HepG2 (cell line): ENCODE data around the gene PALM3. TPM values are rescaled to one million over a fixed set of nuclear protein-coding genes. Genes with fewer than 3 reads are reported as not detected.

ENCODE experiments used
- ATAC-seq: fragments of 200-7000 bp; cut with Tn5 transposase; 3 replicates; pipeline ENCODE4 v1.9.1; 2020; ENCODE audit warnings: mild to moderate bottlenecking, moderate library complexity
- BruUV-seq: library from RNA; stranded (reverse); fragments of 400-500 nt; replicated peaks from 2 replicates; lab custom pipeline; 2021; lab: Mats Ljungman, UMichigan
- CTCF ChIA-PET: fragments of 300-600 bp; formaldehyde crosslinking; extraction: SDS; loops from one replicate; lab custom pipeline; 2021; ENCODE audit warnings: low total read pairs, inconsistent platforms, low intra/inter-chr PET ratio; lab: Yijun Ruan, JAX
- POLR2A ChIA-PET: fragments of 350-600 bp; sonication (Branson Sonifier 250); formaldehyde crosslinking; loops from one replicate; lab custom pipeline; 2020; ENCODE audit warnings: antibody characterized with exemption, inconsistent platforms; lab: Yijun Ruan, JAX
- DNase-seq: peaks from one replicate; pipeline ENCODE4 v3.0.0-alpha.2; 2015; ENCODE audit warnings: low spot score
- FAIRE-seq: peaks from 3 replicates; lab custom pipeline; 2011; peaks lifted over from hg19 to GRCh38; lab: Jason Lieb, UNC
- H2AFZ ChIP-seq: one replicate; pipeline ENCODE4 v1.6.1; 2011; ENCODE audit warnings: low read length, inconsistent platforms
- H3K27ac ChIP-seq: fragments of 300-600 bp; 3 replicates; pipeline ENCODE4 v1.8.0; 2011; ENCODE audit warnings: mixed run types, mild to moderate bottlenecking, mixed read lengths, low read length, inconsistent platforms; ENCODE audit not compliant: insufficient read depth; ENCODE audit errors: extremely low read length
- H3K27me3 ChIP-seq, 2 experiments: fragments of 200-600 bp in 1 of 2; 2 replicates in 1 of 2; 3 replicates in 1 of 2; pipeline versions ENCODE4 v1.6.0 to v1.8.0; 2011; ENCODE audit warnings: low read length in 2 of 2, mild to moderate bottlenecking in 2 of 2, moderate library complexity in 2 of 2, inconsistent platforms in 1 of 2; ENCODE audit not compliant: insufficient read depth in 2 of 2, control insufficient read depth in 1 of 2
- H3K36me3 ChIP-seq, 2 experiments: fragments of 200-600 bp in 1 of 2; replicated peaks in 1 of 2; 2 replicates in 1 of 2; 3 replicates in 1 of 2; pipeline versions ENCODE4 v1.5.1 to v1.8.0; 2011; ENCODE audit warnings: low read length in 2 of 2, inconsistent platforms in 1 of 2; ENCODE audit not compliant: insufficient read depth in 2 of 2, control insufficient read depth in 1 of 2
- H3K4me1 ChIP-seq: 2 replicates; pipeline ENCODE4 v1.5.1; 2012; ENCODE audit warnings: low read length, inconsistent platforms; ENCODE audit not compliant: insufficient read depth
- H3K4me2 ChIP-seq: 2 replicates; pipeline ENCODE4 v1.6.0; 2011; ENCODE audit warnings: low read depth, low read length, inconsistent platforms
- H3K4me3 ChIP-seq, 3 experiments: fragments of 200-600 bp in 1 of 3; sonication (generic), shearing (Covaris generic) in 1 of 3; replicated peaks in 1 of 3; 2 replicates each; pipeline ENCODE4 v1.5.1; 2011 to 2016; ENCODE audit warnings: low read length in 3 of 3, inconsistent platforms in 2 of 3, low read depth in 2 of 3, mild to moderate bottlenecking in 2 of 3, control low read depth in 1 of 3, mixed read lengths in 1 of 3; ENCODE audit not compliant: insufficient read depth in 1 of 3
- H3K79me2 ChIP-seq: one replicate; pipeline ENCODE4 v1.6.1; 2011; ENCODE audit warnings: low read length, inconsistent platforms; ENCODE audit not compliant: insufficient read depth
- H3K9ac ChIP-seq: 2 replicates; pipeline ENCODE4 v1.6.0; 2011; ENCODE audit warnings: mild to moderate bottlenecking, low read depth, low read length, inconsistent platforms; ENCODE audit not compliant: insufficient read depth
- H3K9me3 ChIP-seq: 2 replicates; pipeline ENCODE4 v1.5.1; 2012; ENCODE audit warnings: mild to moderate bottlenecking, low read length
- H4K20me1 ChIP-seq: 2 replicates; pipeline ENCODE4 v1.6.0; 2011; ENCODE audit warnings: inconsistent platforms, mild to moderate bottlenecking, low read length, moderate library complexity; ENCODE audit not compliant: insufficient read depth
- CAMTA2 ChIP-seq: sonication (generic); formaldehyde crosslinking; IDR thresholded peaks from 2 replicates; pipeline ENCODE4 v1.4.0; 2020; ENCODE audit warnings: mild to moderate bottlenecking, missing genetic modification reagents, borderline replicate concordance
- DMAP1 ChIP-seq: IDR thresholded peaks from 2 replicates; pipeline ENCODE4 v1.6.1; 2016
- IRF2 ChIP-seq: IDR thresholded peaks from 2 replicates; pipeline ENCODE4 v1.6.1; 2018; ENCODE audit warnings: missing genetic modification reagents, missing compliant biosample characterization
- MED1 ChIP-seq: sonication (generic); formaldehyde crosslinking; IDR thresholded peaks from 2 replicates; pipeline ENCODE4 v1.4.0; 2020; ENCODE audit warnings: missing genetic modification reagents
- NR3C1 ChIP-seq: sonication (generic); formaldehyde crosslinking; IDR thresholded peaks from 2 replicates; pipeline ENCODE4 v1.4.0; 2020; ENCODE audit warnings: missing genetic modification reagents
- RFX3 ChIP-seq: IDR thresholded peaks from 2 replicates; pipeline ENCODE4 v1.6.1; 2016; ENCODE audit warnings: missing biosample characterization, missing genetic modification reagents
- RFX5 ChIP-seq: IDR thresholded peaks from 2 replicates; pipeline ENCODE4 v1.6.1; 2011; ENCODE audit warnings: low read depth, low read length, improper control_type of control experiment
- SIX4 ChIP-seq: sonication (generic); formaldehyde crosslinking; IDR thresholded peaks from 2 replicates; pipeline ENCODE4 v1.4.0; 2020; ENCODE audit warnings: missing genetic modification reagents
- SMAD9 ChIP-seq: sonication (generic); formaldehyde crosslinking; IDR thresholded peaks from 2 replicates; pipeline ENCODE4 v1.5.1; 2020; ENCODE audit warnings: mild to moderate bottlenecking, missing genetic modification reagents
- TBP ChIP-seq: sonication (generic); formaldehyde crosslinking; IDR thresholded peaks from 2 replicates; pipeline ENCODE4 v1.5.0; 2020; ENCODE audit warnings: missing genetic modification reagents
- ZNF282 ChIP-seq: fragments of 450-650 bp; IDR thresholded peaks from 2 replicates; pipeline ENCODE4 v1.6.1; 2018; ENCODE audit not compliant: partially characterized antibody
- ZNF33B ChIP-seq: sonication (generic); formaldehyde crosslinking; IDR thresholded peaks from 2 replicates; pipeline ENCODE4 v1.5.1; 2020; ENCODE audit warnings: mild to moderate bottlenecking, missing genetic modification reagents
- ZNF430 ChIP-seq: sonication (generic); formaldehyde crosslinking; IDR thresholded peaks from 2 replicates; pipeline ENCODE4 v1.9.0; 2021; ENCODE audit warnings: mild to moderate bottlenecking, missing genetic modification reagents
- ZNF446 ChIP-seq: sonication (generic); formaldehyde crosslinking; IDR thresholded peaks from 2 replicates; pipeline ENCODE4 v1.5.0; 2020; ENCODE audit warnings: mild to moderate bottlenecking, missing genetic modification reagents
- ZNF451 ChIP-seq: sonication (generic); formaldehyde crosslinking; IDR thresholded peaks from 2 replicates; pipeline ENCODE4 v1.5.0; 2020; ENCODE audit warnings: mild to moderate bottlenecking, missing genetic modification reagents
- ZNF577 ChIP-seq: sonication (generic); formaldehyde crosslinking; IDR thresholded peaks from 2 replicates; pipeline ENCODE4 v1.4.0; 2020; ENCODE audit warnings: mild to moderate bottlenecking, low read depth, missing genetic modification reagents, borderline replicate concordance
- ZNF629 ChIP-seq: sonication (generic); formaldehyde crosslinking; conservative IDR thresholded peaks from 2 replicates; pipeline ENCODE4 v1.5.0; 2020; ENCODE audit warnings: missing genetic modification reagents
- WGBS: methylation state at CpG from one replicate; pipeline ENCODE4 v1.1.6; 2017; ENCODE audit warnings: low lambda C conversion rate; 5-methylcytosine and 5-hydroxymethylcytosine counted together
- in situ Hi-C: cut with HindIII; loops from 2 replicates; pipeline ENCODE4 v1.10.0; 2017; ENCODE audit warnings: low pct_unique_long_range_greater_than_20kb; ENCODE audit not compliant: extremely low pct_ligation_motif_present
- intact Hi-C: fragments of 100-400 bp; cut with micrococcal nuclease; formaldehyde crosslinking; loops from one replicate; pipeline ENCODE4 v1.10.0; 2022; ENCODE audit not compliant: unreplicated experiment
- polyA plus RNA-seq, 8 experiments: library from polyadenylated mRNA; depleted of rRNA in 3 of 8; stranded (reverse) in 7 of 8; unstranded in 1 of 8; fragments of >200 nt; fragmentation: Illumina TruSeq in 4 of 8; extraction: Trizol in 4 of 8; gene quantifications; 2 replicates each; pipeline versions ENCODE4 v1.2.1 to v1.2.3, GENCODE V29; 2011 to 2016; ENCODE audit warnings: low read depth in 4 of 8, missing spikeins in 1 of 8, mixed read lengths in 1 of 8; ENCODE audit not compliant: insufficient read depth in 1 of 8
- total RNA-seq, 5 experiments: library from RNA; depleted of rRNA; stranded (reverse); fragments of >200 nt; fragmentation: Illumina TruSeq; extraction: Trizol; gene quantifications; 2 replicates each; pipeline ENCODE4 v1.2.3, GENCODE V29; 2016; ENCODE audit warnings: low read depth in 1 of 5
- TF ChIP-seq, protein P1 (sequence below): conservative IDR thresholded peaks from 2 replicates; pipeline ENCODE4 v1.6.1; 2018; ENCODE audit warnings: missing genetic modification reagents
- TF ChIP-seq, protein P2 (sequence below), 2 experiments: sonication (generic) in 1 of 2; formaldehyde crosslinking in 1 of 2; IDR thresholded peaks; 2 replicates each; pipeline versions ENCODE4 v1.4.0 to v1.6.1; 2016 to 2020; ENCODE audit warnings: borderline replicate concordance in 1 of 2, low read depth in 1 of 2, mild to moderate bottlenecking in 1 of 2, missing genetic modification reagents in 1 of 2

PALM3 gene
- total and polyA plus RNA-seq, 2 of the 13 experiments (the other 11 are each of a cell fraction or from before 2014, with no cell fraction given): 0.79 to 2.4 TPM

DNA sequence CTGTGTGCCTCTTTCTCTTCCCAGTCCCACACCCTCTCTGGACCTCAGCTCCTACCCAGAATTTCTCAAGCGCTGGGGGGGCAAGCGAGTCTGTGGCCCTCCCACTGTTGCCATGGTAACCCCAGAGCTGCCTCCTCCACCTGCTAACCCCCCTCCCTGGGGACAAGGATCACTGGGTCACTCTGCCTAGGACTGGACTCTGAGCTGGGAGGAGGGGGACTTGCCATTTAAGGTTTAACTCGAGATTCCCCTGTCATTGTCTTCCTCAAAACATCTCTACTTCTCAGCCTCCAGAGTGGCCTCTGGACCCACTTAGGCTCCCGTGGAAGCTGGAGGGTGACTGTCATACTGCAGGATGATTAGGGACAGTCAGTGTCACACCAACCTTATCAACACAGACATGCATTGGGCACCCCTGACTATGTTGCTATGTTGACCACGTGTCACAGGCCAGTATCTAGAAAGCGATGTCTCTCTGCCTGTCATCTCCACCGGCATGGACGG is 2.2 kb downstream of the PALM3 start (continued):
- TF ChIP-seq, protein P1, sequence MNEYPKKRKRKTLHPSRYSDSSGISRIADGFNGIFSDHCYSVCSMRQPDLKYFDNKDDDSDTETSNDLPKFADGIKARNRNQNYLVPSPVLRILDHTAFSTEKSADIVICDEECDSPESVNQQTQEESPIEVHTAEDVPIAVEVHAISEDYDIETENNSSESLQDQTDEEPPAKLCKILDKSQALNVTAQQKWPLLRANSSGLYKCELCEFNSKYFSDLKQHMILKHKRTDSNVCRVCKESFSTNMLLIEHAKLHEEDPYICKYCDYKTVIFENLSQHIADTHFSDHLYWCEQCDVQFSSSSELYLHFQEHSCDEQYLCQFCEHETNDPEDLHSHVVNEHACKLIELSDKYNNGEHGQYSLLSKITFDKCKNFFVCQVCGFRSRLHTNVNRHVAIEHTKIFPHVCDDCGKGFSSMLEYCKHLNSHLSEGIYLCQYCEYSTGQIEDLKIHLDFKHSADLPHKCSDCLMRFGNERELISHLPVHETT (CRISPR knock-in tag): no peak
- peak; percentile 18; the same call in 1 of the 2 replicates for TF ChIP-seq MED1 (CRISPR knock-in tag)
- peak; percentile 18; the same call in 1 of the 2 replicates for TF ChIP-seq IRF2 (CRISPR knock-in tag)
- no peak for TF ChIP-seq ZNF33B (CRISPR knock-in tag)
- TF ChIP-seq DMAP1 (CRISPR knock-in tag): peak; percentile 45; the same call in 1 of the 2 replicates

DNA sequence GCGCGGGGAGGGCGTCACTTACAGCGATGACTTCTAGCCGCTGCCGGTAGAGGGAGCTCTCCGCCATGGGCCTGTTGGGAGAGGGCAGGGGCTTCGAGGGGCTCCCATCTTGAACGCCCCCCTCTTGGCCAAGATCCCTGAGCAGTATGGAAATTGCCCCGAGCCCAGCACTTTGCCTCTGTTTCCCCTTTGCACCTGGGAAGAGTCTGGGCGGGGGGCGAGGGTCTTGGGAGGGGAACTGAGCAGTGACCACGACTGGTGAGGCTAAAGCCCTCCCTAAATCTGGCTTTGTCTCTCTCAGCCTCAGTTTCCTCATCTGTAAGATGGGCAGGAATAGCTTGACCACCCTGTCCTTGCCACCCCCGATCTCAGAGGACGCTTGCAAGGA is 2.8 kb downstream of the PALM3 start:
- no peak overlapping the region for H3K4me2 ChIP-seq
- no peak overlapping the region for H2AFZ ChIP-seq
- ChIA-PET CTCF (interaction anchor here (2.3 kb wide), 1 partner anchor 14 kb away, joined by 15 read pairs; the partner anchor contains the start of gene MISP3), POLR2A (interaction anchor here (1.2 to 5.7 kb wide), 6 partner anchors 8 to 52 kb away, joined by 3 to 62 read pairs (median 4); partner anchors contain the start of genes MISP3 and RFX1)
- H3K9me3 ChIP-seq: no peaks in the 10 kb centered on the region
- no peak for FAIRE-seq
- H3K79me2 ChIP-seq: no peaks in the 10 kb centered on the region
- H3K27ac ChIP-seq: peak overlapping the region; percentile 81
- H3K4me1 ChIP-seq: peaks cover 39% of the 10 kb centered on the region
- H3K36me3 ChIP-seq: no peaks in the 10 kb centered on the region
- no peak for DNase-seq
- H3K4me3 ChIP-seq: no peak overlapping the region
- no peaks in the 10 kb centered on the region for H3K27me3 ChIP-seq
- no peaks in the 10 kb centered on the region for H4K20me1 ChIP-seq
- no peak for ATAC-seq
- in situ Hi-C loops (loop anchor here (25.0 kb wide), 1 partner anchor 297 kb away; the partner anchor contains the start of genes C19orf53 and MRI1), intact Hi-C loops (no loop called here)
- no TSS peak for BruUV-seq
- no peak overlapping the region for H3K9ac ChIP-seq
- WGBS: 62% methylated on average over 15 of the region's 15 CpGs
- TF ChIP-seq ZNF451 (CRISPR knock-in tag): no peak
- no peak for TF ChIP-seq SMAD9 (CRISPR knock-in tag)
- no peak for TF ChIP-seq SIX4 (CRISPR knock-in tag)
- no peak for TF ChIP-seq ZNF430 (CRISPR knock-in tag)
- no peak for TF ChIP-seq ZNF577 (CRISPR knock-in tag)
- TF ChIP-seq ZNF629 (CRISPR knock-in tag): peak; percentile 94
- TF ChIP-seq ZNF446 (CRISPR knock-in tag): no peak
- TF ChIP-seq RFX5: no peak
- TF ChIP-seq RFX3 (CRISPR knock-in tag): no peak
- TF ChIP-seq, protein P2, sequence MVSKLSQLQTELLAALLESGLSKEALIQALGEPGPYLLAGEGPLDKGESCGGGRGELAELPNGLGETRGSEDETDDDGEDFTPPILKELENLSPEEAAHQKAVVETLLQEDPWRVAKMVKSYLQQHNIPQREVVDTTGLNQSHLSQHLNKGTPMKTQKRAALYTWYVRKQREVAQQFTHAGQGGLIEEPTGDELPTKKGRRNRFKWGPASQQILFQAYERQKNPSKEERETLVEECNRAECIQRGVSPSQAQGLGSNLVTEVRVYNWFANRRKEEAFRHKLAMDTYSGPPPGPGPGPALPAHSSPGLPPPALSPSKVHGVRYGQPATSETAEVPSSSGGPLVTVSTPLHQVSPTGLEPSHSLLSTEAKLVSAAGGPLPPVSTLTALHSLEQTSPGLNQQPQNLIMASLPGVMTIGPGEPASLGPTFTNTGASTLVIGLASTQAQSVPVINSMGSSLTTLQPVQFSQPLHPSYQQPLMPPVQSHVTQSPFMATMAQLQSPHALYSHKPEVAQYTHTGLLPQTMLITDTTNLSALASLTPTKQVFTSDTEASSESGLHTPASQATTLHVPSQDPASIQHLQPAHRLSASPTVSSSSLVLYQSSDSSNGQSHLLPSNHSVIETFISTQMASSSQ (IDR thresholded peaks at IDR 0.05; ENCODE audit: low read depth): no peak
- TF ChIP-seq, protein P2 (CRISPR knock-in tag; IDR thresholded peaks at IDR 0.05; ENCODE audit: borderline replicate concordance): no peak
- TF ChIP-seq CAMTA2 (CRISPR knock-in tag): no peak
- no peak for TF ChIP-seq NR3C1 (CRISPR knock-in tag)
- no peak for TF ChIP-seq TBP
- TF ChIP-seq ZNF282: no peak
